Hepatocyte (in vitro differentiated cells): ENCODE measurements around the gene PLP1. TPM values are rescaled to one million over a fixed set of nuclear protein-coding genes. Genes with fewer than 3 reads are reported as not detected.

Source experiments
- DNase-seq: peaks from one replicate; pipeline ENCODE4 v3.0.0-alpha.2; 2016; ENCODE audit warnings: low spot score
- H2AFZ ChIP-seq: fragments of 200-600 bp; sonication (generic); 2 replicates; pipeline ENCODE4 v1.6.0; 2016; ENCODE audit warnings: antibody characterized with exemption, mild to moderate bottlenecking
- H3K27ac ChIP-seq: fragments of 200-600 bp; sonication (generic); 2 replicates; pipeline ENCODE4 v1.5.1; 2016; ENCODE audit warnings: mild to moderate bottlenecking
- H3K27me3 ChIP-seq: fragments of 200-600 bp; sonication (generic); 2 replicates; pipeline ENCODE4 v1.6.1; 2016
- H3K36me3 ChIP-seq: fragments of 200-600 bp; sonication (generic); replicated peaks from 2 replicates; pipeline ENCODE4 v1.5.1; 2016; ENCODE audit warnings: low read depth; ENCODE audit not compliant: insufficient read depth
- H3K4me1 ChIP-seq: fragments of 200-600 bp; sonication (generic); 2 replicates; pipeline ENCODE4 v1.5.1; 2016; ENCODE audit warnings: mild to moderate bottlenecking, moderate library complexity; ENCODE audit not compliant: insufficient read depth
- H3K4me2 ChIP-seq: fragments of 200-600 bp; sonication (generic); 2 replicates; pipeline ENCODE4 v1.6.0; 2016
- H3K4me3 ChIP-seq: fragments of 200-600 bp; sonication (generic); 2 replicates; pipeline ENCODE4 v1.5.1; 2016; ENCODE audit warnings: mild to moderate bottlenecking
- H3K79me2 ChIP-seq: fragments of 200-600 bp; sonication (generic); 2 replicates; pipeline ENCODE4 v1.6.0; 2017; ENCODE audit warnings: mild to moderate bottlenecking
- H3K9me2 ChIP-seq: fragments of 200-600 bp; sonication (generic); replicated peaks from 2 replicates; pipeline ENCODE4 v1.6.0; 2017; ENCODE audit warnings: mild to moderate bottlenecking; ENCODE audit not compliant: insufficient read depth
- H3K9me3 ChIP-seq: fragments of 200-600 bp; sonication (generic); 2 replicates; pipeline ENCODE4 v1.5.1; 2016; ENCODE audit warnings: low read depth, mild to moderate bottlenecking
- H4K20me1 ChIP-seq: fragments of 200-600 bp; sonication (generic); 2 replicates; pipeline ENCODE4 v1.6.0; 2016; ENCODE audit warnings: mild to moderate bottlenecking; ENCODE audit not compliant: insufficient read depth, poor library complexity, severe bottlenecking
- EZH2 ChIP-seq: fragments of 200-600 bp; sonication (generic); IDR thresholded peaks from 2 replicates; pipeline ENCODE4 v1.6.1; 2016; ENCODE audit warnings: antibody characterized with exemption, mild to moderate bottlenecking, borderline replicate concordance
- EZH2phosphoT487 ChIP-seq: fragments of 200-600 bp; sonication (generic); IDR thresholded peaks from one replicate; pipeline ENCODE4 v1.6.1; 2018; ENCODE audit warnings: antibody characterized with exemption, mild to moderate bottlenecking, low read depth, moderate library complexity; ENCODE audit not compliant: unreplicated experiment, severe bottlenecking
- WGBS: methylation state at CpG from one replicate; pipeline ENCODE4 v1.1.6; 2016; ENCODE audit warnings: low lambda C conversion rate; ENCODE audit errors: missing lambda C conversion rate; 5-methylcytosine and 5-hydroxymethylcytosine counted together
- polyA plus RNA-seq: library from polyadenylated mRNA; unstranded; fragments of >200 nt; fragmentation: Nextera tagmentation; extraction: Ambion mirVana; gene quantifications from 2 replicates; pipeline ENCODE4 v1.2.1, GENCODE V29; 2016
- total RNA-seq: library from RNA; depleted of rRNA; stranded (reverse); fragments of >200 nt; gene quantifications from 2 replicates; pipeline ENCODE4 v1.2.3, GENCODE V29; 2014
- TF ChIP-seq, protein P1 (sequence below): fragments of 200-600 bp; sonication (generic); IDR thresholded peaks from 2 replicates; pipeline ENCODE4 v1.5.1; 2016; ENCODE audit warnings: antibody characterized with exemption, mild to moderate bottlenecking; ENCODE audit not compliant: poor library complexity

Gene PLP1
- total and polyA plus RNA-seq, 2 experiments from 2014 or later: 1.1 to 1.5 TPM

DNA sequence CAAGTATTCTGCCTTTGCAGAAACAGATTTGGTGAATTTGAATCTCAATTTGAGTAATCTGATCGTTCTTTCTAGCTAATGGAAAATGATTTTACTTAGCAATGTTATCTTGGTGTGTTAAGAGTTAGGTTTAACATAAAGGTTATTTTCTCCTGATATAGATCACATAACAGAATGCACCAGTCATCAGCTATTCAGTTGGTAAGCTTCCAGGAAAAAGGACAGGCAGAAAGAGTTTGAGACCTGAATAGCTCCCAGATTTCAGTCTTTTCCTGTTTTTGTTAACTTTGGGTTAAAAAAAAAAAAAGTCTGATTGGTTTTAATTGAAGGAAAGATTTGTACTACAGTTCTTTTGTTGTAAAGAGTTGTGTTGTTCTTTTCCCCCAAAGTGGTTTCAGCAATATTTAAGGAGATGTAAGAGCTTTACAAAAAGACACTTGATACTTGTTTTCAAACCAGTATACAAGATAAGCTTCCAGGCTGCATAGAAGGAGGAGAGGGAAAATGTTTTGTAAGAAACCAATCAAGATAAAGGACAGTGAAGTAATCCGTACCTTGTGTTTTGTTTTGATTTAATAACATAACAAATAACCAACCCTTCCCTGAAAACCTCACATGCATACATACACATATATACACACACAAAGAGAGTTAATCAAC lies 15.3 kb downstream of the PLP1 start:
- no peak overlapping the region for H2AFZ ChIP-seq
- H3K9me2 ChIP-seq: no peaks in the 10 kb centered on the region
- H3K4me1 ChIP-seq: no peaks in the 10 kb centered on the region
- TF ChIP-seq EZH2: no peak
- TF ChIP-seq, protein P1, sequence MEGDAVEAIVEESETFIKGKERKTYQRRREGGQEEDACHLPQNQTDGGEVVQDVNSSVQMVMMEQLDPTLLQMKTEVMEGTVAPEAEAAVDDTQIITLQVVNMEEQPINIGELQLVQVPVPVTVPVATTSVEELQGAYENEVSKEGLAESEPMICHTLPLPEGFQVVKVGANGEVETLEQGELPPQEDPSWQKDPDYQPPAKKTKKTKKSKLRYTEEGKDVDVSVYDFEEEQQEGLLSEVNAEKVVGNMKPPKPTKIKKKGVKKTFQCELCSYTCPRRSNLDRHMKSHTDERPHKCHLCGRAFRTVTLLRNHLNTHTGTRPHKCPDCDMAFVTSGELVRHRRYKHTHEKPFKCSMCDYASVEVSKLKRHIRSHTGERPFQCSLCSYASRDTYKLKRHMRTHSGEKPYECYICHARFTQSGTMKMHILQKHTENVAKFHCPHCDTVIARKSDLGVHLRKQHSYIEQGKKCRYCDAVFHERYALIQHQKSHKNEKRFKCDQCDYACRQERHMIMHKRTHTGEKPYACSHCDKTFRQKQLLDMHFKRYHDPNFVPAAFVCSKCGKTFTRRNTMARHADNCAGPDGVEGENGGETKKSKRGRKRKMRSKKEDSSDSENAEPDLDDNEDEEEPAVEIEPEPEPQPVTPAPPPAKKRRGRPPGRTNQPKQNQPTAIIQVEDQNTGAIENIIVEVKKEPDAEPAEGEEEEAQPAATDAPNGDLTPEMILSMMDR: no peak
- TF ChIP-seq EZH2phosphoT487: no peak
- no peak overlapping the region for H3K4me2 ChIP-seq
- no peaks in the 10 kb centered on the region for H4K20me1 ChIP-seq
- no peak for DNase-seq
- no peaks in the 10 kb centered on the region for H3K79me2 ChIP-seq
- WGBS: 78% methylated on average over 2 of the region's 2 CpGs
- no peaks in the 10 kb centered on the region for H3K9me3 ChIP-seq
- no peak overlapping the region for H3K27ac ChIP-seq
- no peaks in the 10 kb centered on the region for H3K36me3 ChIP-seq
- H3K4me3 ChIP-seq: no peak overlapping the region
- H3K27me3 ChIP-seq: no peaks in the 10 kb centered on the region

DNA sequence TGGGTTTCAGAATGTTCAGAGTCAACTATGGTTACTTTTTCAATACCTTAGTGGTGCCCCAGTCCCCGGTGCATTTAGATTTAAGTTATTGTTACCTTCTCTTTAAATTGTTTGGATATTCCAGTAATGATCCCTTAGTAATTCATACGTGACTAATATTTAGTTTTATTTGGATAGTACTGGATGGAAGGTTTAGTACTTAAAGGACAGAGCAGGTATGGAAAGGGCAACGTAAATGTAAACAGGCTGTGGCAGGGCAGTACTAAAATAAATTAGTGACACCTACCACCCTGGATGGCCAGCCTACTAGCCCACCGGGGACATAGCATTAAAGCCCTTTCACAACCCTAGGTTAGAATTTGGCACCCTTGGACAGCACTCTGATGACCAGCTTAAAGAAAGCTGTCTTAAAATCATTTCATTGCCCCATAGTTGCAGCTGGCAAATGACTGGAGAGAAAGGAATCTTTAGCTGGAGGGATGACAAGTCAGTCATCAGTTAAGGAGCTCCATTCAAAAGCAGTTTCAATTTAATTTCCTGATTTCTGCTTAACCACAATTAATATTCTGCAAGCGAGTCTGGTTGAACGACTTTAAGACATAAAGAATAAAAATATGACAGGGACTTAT lies 16.4 kb downstream of the PLP1 start:
- no peak overlapping the region for H2AFZ ChIP-seq
- no peaks in the 10 kb centered on the region for H3K27me3 ChIP-seq
- H3K4me1 ChIP-seq: no peaks in the 10 kb centered on the region
- H3K36me3 ChIP-seq: no peaks in the 10 kb centered on the region
- no peak for DNase-seq
- H3K9me2 ChIP-seq: no peaks in the 10 kb centered on the region
- no peaks in the 10 kb centered on the region for H3K9me3 ChIP-seq
- no peak overlapping the region for H3K4me2 ChIP-seq
- no peak overlapping the region for H3K4me3 ChIP-seq
- no peaks in the 10 kb centered on the region for H4K20me1 ChIP-seq
- H3K27ac ChIP-seq: no peak overlapping the region
- TF ChIP-seq EZH2phosphoT487 (no peak), EZH2 (no peak)
- TF ChIP-seq, protein P1: no peak
- WGBS: 87% methylated on average over 6 of the region's 6 CpGs
- H3K79me2 ChIP-seq: no peaks in the 10 kb centered on the region

DNA sequence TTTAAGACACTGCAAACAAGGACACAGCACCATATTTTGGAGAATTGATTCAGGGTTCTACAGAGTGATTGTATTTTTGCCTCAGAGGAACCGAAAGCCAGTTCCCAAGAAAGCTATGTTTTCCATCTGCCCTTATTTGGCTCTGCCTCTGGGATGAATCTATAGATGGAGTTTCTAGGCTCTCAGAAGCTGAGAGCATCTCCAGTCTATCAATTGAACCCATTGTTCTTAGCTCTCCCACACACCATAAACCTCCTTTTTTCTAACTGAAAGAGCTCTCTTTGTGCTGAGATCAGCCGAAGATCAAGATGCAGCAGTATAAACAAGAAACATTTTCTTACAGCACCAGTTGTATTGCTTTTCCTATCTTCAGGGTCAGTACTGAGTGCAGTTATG lies 16.9 kb downstream of the PLP1 start:
- Histone ChIP-seq H3K9me3 (no peaks in the 10 kb centered on the region), H2AFZ (no peak overlapping the region), H3K4me1 (no peaks in the 10 kb centered on the region), H3K4me2 (no peak overlapping the region), H3K27me3 (no peaks in the 10 kb centered on the region), H3K36me3 (no peaks in the 10 kb centered on the region), H4K20me1 (no peaks in the 10 kb centered on the region), H3K4me3 (no peak overlapping the region), H3K27ac (no peak overlapping the region), H3K9me2 (no peaks in the 10 kb centered on the region), H3K79me2 (no peaks in the 10 kb centered on the region)
- 73% methylated on average over 2 of the region's 2 CpGs for WGBS
- TF ChIP-seq EZH2: no peak
- no peak for TF ChIP-seq EZH2phosphoT487
- TF ChIP-seq, protein P1: no peak
- no peak for DNase-seq
